ENCODE results near the gene UNC5A.
A peak's percentile ranks its signal among the peaks of the same experiment; 100 is the strongest.
"Not testable (repeated sequence)": the region's sequence is repeated elsewhere in the genome, so short reads cannot be mapped to it uniquely, and the experiment has no call there.

Gene UNC5A

GRCh38 chr5:176869501-176870109 lies 59.2 kb downstream of the UNC5A start:
- no peak for DNase-seq (ENCODE audit: low read depth, low spot score)
- no peak overlapping the region for H3K4me3 ChIP-seq (ENCODE audit: low read depth, low read length)
- no peak for TF ChIP-seq CTCF (IDR thresholded peaks at IDR 0.05; ENCODE audit: low read depth, low read length)
- in situ Hi-C loops (cut with HindIII; ENCODE audit: low sequenced_read_pairs) = no loop called here

GRCh38 chr5:176870110-176870591 lies 59.8 kb downstream of the UNC5A start:
- peak; percentile 11 for DNase-seq (ENCODE audit: low read depth, low spot score)
- in situ Hi-C loops (cut with HindIII; ENCODE audit: low sequenced_read_pairs) = no loop called here
- TF ChIP-seq CTCF (IDR thresholded peaks at IDR 0.05; ENCODE audit: low read depth, low read length) = peak; percentile 56
- H3K4me3 ChIP-seq (ENCODE audit: low read depth, low read length) = no peak overlapping the region

- in situ Hi-C loops (cut with HindIII; ENCODE audit: low sequenced_read_pairs); DNase-seq (ENCODE audit: low read depth, low spot score); H3K4me3 ChIP-seq (ENCODE audit: low read depth, low read length): not testable (repeated sequence)
These were observed 60.3 kb downstream of the UNC5A start for GRCh38 chr5:176870644-176871043.

GRCh38 chr5:176872586-176872985 lies 62.2 kb downstream of the UNC5A start:
- DNase-seq (ENCODE audit: low read depth, low spot score); H3K4me3 ChIP-seq (ENCODE audit: low read depth, low read length); in situ Hi-C loops (cut with HindIII; ENCODE audit: low sequenced_read_pairs): not testable (repeated sequence)

- DNase-seq (ENCODE audit: low read depth, low spot score); H3K4me3 ChIP-seq (ENCODE audit: low read depth, low read length); in situ Hi-C loops (cut with HindIII; ENCODE audit: low sequenced_read_pairs): not testable (repeated sequence)
These were observed 62.7 kb downstream of the UNC5A start for GRCh38 chr5:176873011-176873410.

- DNase-seq (ENCODE audit: low read depth, low spot score) = no peak
- in situ Hi-C loops (cut with HindIII; ENCODE audit: low sequenced_read_pairs) = no loop called here
- no peak overlapping the region for H3K4me3 ChIP-seq (ENCODE audit: low read depth, low read length)
- TF ChIP-seq CTCF (IDR thresholded peaks at IDR 0.05; ENCODE audit: low read depth, low read length) = no peak
These were observed 63.3 kb downstream of the UNC5A start for GRCh38 chr5:176873541-176874172.

GRCh38 chr5:176874198-176874780 lies 63.9 kb downstream of the UNC5A start:
- no peak overlapping the region for H3K4me3 ChIP-seq (ENCODE audit: low read depth, low read length)

More at GRCh38 chr5:176874198-176874780, 63.9 kb downstream of the UNC5A start:
- DNase-seq (ENCODE audit: low read depth, low spot score) = no peak
- no peak for TF ChIP-seq CTCF (IDR thresholded peaks at IDR 0.05; ENCODE audit: low read depth, low read length)
- in situ Hi-C loops (cut with HindIII; ENCODE audit: low sequenced_read_pairs) = no loop called here

Data from astrocyte of the spinal cord (primary cell).